Epithelial cell of proximal tubule (primary cell): ENCODE measurements around the gene ITGA8. TPM values are rescaled to one million over a fixed set of nuclear protein-coding genes. Genes with fewer than 3 reads are reported as not detected.

Experiments used
- DNase-seq: peaks from one replicate; pipeline ENCODE4 v3.0.0-alpha.2; 2011; ENCODE audit warnings: low read depth
- H3K4me3 ChIP-seq: 2 replicates; pipeline ENCODE4 v1.5.1; 2011; ENCODE audit warnings: low read depth, mild to moderate bottlenecking, low read length
- total RNA-seq: library from RNA; depleted of rRNA; stranded (reverse); fragments of >200 nt; gene quantifications from 2 replicates; pipeline ENCODE4 v1.2.3, GENCODE V29; 2015
- TF ChIP-seq, protein P1 (sequence below): conservative IDR thresholded peaks from 2 replicates; pipeline ENCODE4 v1.5.1; 2012; ENCODE audit warnings: low read depth, mild to moderate bottlenecking, low read length

The ITGA8 gene
- total RNA-seq, 1 donor from 2014 or later, result 0.06 TPM

DNA sequence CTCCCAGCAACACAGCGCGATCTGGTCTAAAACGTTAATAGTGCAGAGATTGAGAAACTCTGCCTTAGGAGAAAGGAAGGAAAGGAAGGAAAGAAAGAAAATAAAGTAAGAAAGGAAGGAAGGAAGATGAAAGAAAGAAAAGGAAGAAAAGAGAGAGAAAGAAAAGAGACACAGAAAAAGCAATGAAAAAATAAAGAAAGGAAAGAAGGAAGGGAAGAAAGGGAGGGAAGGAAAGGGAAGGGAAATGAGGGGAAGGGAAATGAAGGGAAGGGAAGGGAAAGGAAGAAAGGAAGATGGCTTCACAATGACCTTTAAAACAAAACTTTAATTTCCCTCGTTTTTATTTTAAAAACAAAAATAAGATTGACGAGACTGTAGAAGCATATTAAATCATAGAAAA is 173.1 kb downstream of the ITGA8 start:
- TF ChIP-seq, protein P1, sequence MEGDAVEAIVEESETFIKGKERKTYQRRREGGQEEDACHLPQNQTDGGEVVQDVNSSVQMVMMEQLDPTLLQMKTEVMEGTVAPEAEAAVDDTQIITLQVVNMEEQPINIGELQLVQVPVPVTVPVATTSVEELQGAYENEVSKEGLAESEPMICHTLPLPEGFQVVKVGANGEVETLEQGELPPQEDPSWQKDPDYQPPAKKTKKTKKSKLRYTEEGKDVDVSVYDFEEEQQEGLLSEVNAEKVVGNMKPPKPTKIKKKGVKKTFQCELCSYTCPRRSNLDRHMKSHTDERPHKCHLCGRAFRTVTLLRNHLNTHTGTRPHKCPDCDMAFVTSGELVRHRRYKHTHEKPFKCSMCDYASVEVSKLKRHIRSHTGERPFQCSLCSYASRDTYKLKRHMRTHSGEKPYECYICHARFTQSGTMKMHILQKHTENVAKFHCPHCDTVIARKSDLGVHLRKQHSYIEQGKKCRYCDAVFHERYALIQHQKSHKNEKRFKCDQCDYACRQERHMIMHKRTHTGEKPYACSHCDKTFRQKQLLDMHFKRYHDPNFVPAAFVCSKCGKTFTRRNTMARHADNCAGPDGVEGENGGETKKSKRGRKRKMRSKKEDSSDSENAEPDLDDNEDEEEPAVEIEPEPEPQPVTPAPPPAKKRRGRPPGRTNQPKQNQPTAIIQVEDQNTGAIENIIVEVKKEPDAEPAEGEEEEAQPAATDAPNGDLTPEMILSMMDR, result no peak
- no peak overlapping the region for H3K4me3 ChIP-seq
- DNase-seq, result no peak

DNA sequence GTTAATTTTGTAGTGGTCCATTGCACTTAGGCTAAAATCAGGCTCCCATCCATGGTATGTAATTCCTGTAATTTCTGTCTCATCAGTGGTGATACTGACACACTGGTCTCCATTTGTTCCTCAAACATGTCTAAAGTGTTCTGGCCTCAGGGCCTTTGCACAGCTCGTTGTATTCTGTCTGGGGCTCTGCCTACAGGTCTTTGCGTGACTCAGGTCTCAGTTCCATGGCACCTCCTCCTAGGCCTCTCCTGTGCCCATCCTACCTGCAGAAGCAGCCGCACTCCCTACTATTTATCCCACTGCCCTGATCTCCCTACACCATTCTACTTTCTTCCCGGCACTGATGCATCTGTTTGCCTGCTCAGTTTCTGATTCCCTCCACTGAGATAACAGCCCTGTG is 173.8 kb downstream of the ITGA8 start:
- TF ChIP-seq, protein P1, result no peak
- no peak overlapping the region for H3K4me3 ChIP-seq
- DNase-seq, result no peak

DNA sequence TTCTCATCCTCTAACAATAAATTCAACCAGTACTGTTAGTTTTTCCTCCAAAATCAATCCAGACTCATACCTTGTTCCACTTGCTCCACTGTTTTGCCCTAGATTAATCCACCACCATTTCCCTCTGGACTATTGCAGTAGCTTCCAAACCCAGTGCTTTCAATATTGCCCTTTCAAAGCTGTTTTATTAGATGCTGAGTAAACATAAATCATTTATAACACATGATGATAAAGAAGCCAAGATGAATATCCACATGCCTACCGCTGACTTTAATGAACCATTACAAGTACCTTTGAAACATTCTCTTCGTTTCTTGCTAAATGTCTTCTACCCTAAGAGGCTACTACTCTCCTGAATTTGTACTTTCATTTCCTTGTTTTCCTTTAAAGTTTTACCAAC is 174.5 kb downstream of the ITGA8 start:
- TF ChIP-seq, protein P1, result no peak
- no peak overlapping the region for H3K4me3 ChIP-seq

DNA sequence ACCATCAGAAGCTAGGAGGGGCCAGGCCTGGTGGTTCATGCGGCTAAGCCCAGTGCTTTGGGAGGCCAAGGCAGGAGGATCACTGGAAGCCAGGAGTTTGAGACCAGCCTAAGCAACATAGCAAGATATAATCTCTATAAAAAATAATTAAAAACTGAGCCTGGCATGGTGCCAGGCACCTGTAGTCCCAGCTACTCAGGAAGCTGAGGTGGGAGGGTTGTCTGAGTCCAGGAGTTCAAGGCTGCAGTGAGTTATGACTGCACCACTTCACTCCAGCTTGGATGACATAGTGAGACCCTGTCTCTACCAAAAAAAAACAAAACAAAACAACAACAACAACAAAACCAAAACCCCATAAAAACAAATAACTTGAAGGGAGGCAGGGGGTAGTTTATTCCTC is 175.7 kb downstream of the ITGA8 start:
- TF ChIP-seq, protein P1, result no peak
- DNase-seq, result no peak
- no peak overlapping the region for H3K4me3 ChIP-seq

More for the DNA sequence above, 174.5 kb downstream of the ITGA8 start:
- no peak for DNase-seq

DNA sequence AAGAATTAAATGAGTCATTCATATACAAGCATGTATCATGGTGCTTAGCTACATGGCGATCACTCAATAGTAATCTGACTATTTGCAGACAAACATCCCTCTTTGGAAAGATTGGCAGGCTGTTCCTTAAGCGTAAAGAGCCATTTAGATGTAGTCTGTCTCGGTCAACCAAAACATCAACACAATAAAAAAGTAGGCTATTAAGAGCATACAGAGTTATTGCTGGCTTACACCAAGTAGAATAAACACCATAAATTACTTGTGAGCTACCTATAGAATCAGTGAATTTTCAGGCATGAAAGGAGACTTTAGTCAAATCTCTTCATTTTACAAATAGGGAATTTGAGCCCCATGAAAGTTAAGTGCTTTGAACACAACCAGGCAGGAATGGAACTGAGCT is 176.9 kb downstream of the ITGA8 start:
- TF ChIP-seq, protein P1, result no peak
- H3K4me3 ChIP-seq, result no peak overlapping the region
- no peak for DNase-seq

DNA sequence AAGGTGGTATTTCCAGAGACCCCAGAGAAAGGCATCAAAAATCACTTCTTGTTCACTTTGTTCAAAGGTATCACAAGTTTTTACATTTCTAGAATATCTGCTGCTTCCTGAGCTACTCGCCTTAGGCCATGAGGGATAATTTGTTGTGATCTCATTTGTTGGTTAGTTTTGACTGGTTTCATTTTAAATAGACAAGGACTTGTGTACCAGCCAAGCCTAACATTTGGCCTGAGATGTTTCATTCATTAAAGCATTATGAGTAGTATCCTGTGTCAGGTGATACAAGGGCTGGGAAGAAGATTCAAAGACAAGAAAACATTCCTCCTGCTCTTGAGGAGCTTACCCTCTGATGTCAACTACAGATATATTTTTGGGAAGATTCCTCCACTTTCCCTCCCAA is 178.3 kb downstream of the ITGA8 start:
- TF ChIP-seq, protein P1, result no peak

DNA sequence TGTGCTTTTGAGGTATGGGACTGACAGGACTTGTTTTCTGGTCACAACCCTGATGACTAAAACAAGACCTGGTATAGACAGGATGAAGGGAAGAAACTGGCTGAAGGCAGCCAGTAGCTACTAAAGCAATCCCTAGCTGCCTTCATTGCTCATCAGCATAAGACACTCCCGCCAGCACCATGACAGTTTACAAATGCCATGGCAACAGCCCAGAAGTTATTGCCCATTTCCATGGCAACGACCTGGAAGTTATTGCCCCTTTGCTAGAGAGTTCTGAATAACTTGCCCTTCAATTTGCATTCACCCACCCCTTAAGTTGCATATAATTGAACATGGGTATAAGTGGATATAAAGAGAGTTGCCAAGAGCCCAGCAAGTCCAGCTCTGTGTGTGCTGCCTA is 179.0 kb downstream of the ITGA8 start:
- no peak overlapping the region for H3K4me3 ChIP-seq
- TF ChIP-seq, protein P1, result no peak
- no peak for DNase-seq

More for the DNA sequence above, 178.3 kb downstream of the ITGA8 start:
- no peak for DNase-seq
- no peak overlapping the region for H3K4me3 ChIP-seq
